Stimulated activated naive B cell treated with anti-CD40 and anti-IgM and Interleukin-4, amounts not matched to agents 10 μg/mL and 1 μg/mL and 100 μg/mL, for 72 hours (primary cell): ENCODE data around the gene SFXN4.
"Not testable (repeated sequence)": the region's sequence is repeated elsewhere in the genome, so short reads cannot be mapped to it uniquely, and the experiment has no call there.

Experiments used
- ATAC-seq, 2 donors: fragments of 150-1000 bp; cut with Tn5 transposase; replicated peaks; 2 replicates each; pipeline ENCODE4 v1.10.0; 2021; ENCODE audit warnings: moderate library complexity in 1 of 2
- DNase-seq: peaks from one replicate; pipeline ENCODE4 v3.0.0; 2021
- H3K27ac Mint-ChIP-seq: one replicate; pipeline ENCODE4 v1.8.0; 2022; ENCODE audit warnings: mild to moderate bottlenecking, mixed read lengths
- H3K27me3 Mint-ChIP-seq, 2 donors: one replicate each; pipeline ENCODE4 v1.8.0; 2022; ENCODE audit warnings: mixed read lengths in 2 of 2
- H3K36me3 Mint-ChIP-seq, 2 donors: one replicate each; pipeline ENCODE4 v1.8.0; 2022; ENCODE audit warnings: mixed read lengths in 2 of 2, mild to moderate bottlenecking in 1 of 2
- H3K4me1 Mint-ChIP-seq, 2 donors: one replicate each; pipeline ENCODE4 v1.8.0; 2022; ENCODE audit warnings: mixed read lengths in 2 of 2, mild to moderate bottlenecking in 1 of 2
- H3K4me3 Mint-ChIP-seq, 2 donors: one replicate each; pipeline ENCODE4 v1.8.0; 2022; ENCODE audit warnings: mild to moderate bottlenecking in 2 of 2, mixed read lengths in 2 of 2, moderate library complexity in 1 of 2
- H3K9me3 Mint-ChIP-seq, 2 donors: one replicate each; pipeline ENCODE4 v1.8.0; 2022; ENCODE audit warnings: mixed read lengths in 2 of 2, mild to moderate bottlenecking in 1 of 2

The SFXN4 gene

GRCh38 chr10:119119400-119119799, 46.1 kb downstream of the SFXN4 start:
- H3K27me3 Mint-ChIP-seq, result no peaks in the 10 kb centered on the region
- ATAC-seq (peak in 1 of 2 donors; percentile 23), DNase-seq (no peak)
- H3K27ac Mint-ChIP-seq, result peak overlapping the region; percentile 20
- peaks cover 20 to 32% of the 10 kb centered on the region in 2 donors for H3K36me3 Mint-ChIP-seq
- H3K9me3 Mint-ChIP-seq, result no peaks in the 10 kb centered on the region
- H3K4me1 Mint-ChIP-seq, result no peaks in the 10 kb centered on the region
- H3K4me3 Mint-ChIP-seq, result no peak overlapping the region

- DNase-seq, result no peak
- Mint-ChIP-seq H3K4me1 (no peaks in the 10 kb centered on the region), H3K27ac (no peak overlapping the region), H3K9me3 (no peaks in the 10 kb centered on the region), H3K4me3 (no peak overlapping the region), H3K27me3 (no peaks in the 10 kb centered on the region), H3K36me3 (peaks cover 25 to 37% of the 10 kb centered on the region in 2 donors)
- no peak for ATAC-seq
Observed at GRCh38 chr10:119118231-119118630, 47.3 kb downstream of the SFXN4 start.

GRCh38 chr10:119116326-119116951, 49.1 kb downstream of the SFXN4 start:
- DNase-seq (no peak), ATAC-seq (no peak)
- Mint-ChIP-seq H3K36me3 (peaks cover 18 to 29% of the 10 kb centered on the region in 2 donors), H3K9me3 (no peaks in the 10 kb centered on the region), H3K4me3 (no peak overlapping the region), H3K4me1 (no peaks in the 10 kb centered on the region), H3K27ac (no peak overlapping the region), H3K27me3 (no peaks in the 10 kb centered on the region)

- H3K36me3 Mint-ChIP-seq, result peaks cover 19 to 31% of the 10 kb centered on the region in 2 donors
- no peak overlapping the region for H3K4me3 Mint-ChIP-seq
- H3K4me1 Mint-ChIP-seq, result no peaks in the 10 kb centered on the region
- no peaks in the 10 kb centered on the region for H3K27me3 Mint-ChIP-seq
- H3K9me3 Mint-ChIP-seq, result no peaks in the 10 kb centered on the region
- no peak for DNase-seq
- no peak overlapping the region for H3K27ac Mint-ChIP-seq
- ATAC-seq, result no peak
Observed at GRCh38 chr10:119115926-119116325, 49.6 kb downstream of the SFXN4 start.

GRCh38 chr10:119113751-119114732, 51.5 kb downstream of the SFXN4 start:
- H3K9me3 Mint-ChIP-seq, result no peaks in the 10 kb centered on the region
- no peak for DNase-seq
- H3K4me3 Mint-ChIP-seq, result no peak overlapping the region
- H3K27me3 Mint-ChIP-seq, result no peaks in the 10 kb centered on the region
- H3K27ac Mint-ChIP-seq, result no peak overlapping the region
- peaks cover 24 to 37% of the 10 kb centered on the region in 2 donors for H3K36me3 Mint-ChIP-seq
- no peak for ATAC-seq
- H3K4me1 Mint-ChIP-seq, result no peaks in the 10 kb centered on the region

- no peaks in the 10 kb centered on the region for H3K9me3 Mint-ChIP-seq
- H3K27me3 Mint-ChIP-seq, result no peaks in the 10 kb centered on the region
- H3K4me3 Mint-ChIP-seq, result no peak overlapping the region
- ATAC-seq (no peak), DNase-seq (no peak)
- H3K36me3 Mint-ChIP-seq, result peaks cover 28 to 32% of the 10 kb centered on the region in 2 donors
- no peak overlapping the region for H3K27ac Mint-ChIP-seq
- no peaks in the 10 kb centered on the region for H3K4me1 Mint-ChIP-seq
Observed at GRCh38 chr10:119112056-119112455, 53.5 kb downstream of the SFXN4 start.

- not testable (repeated sequence) for DNase-seq, H3K4me3 Mint-ChIP-seq, H3K27ac Mint-ChIP-seq, ATAC-seq, H3K9me3 Mint-ChIP-seq, H3K27me3 Mint-ChIP-seq
- Mint-ChIP-seq H3K36me3 (peaks cover 14 to 17% of the 10 kb centered on the region in 2 donors), H3K4me1 (peaks cover 4 to 11% of the 10 kb centered on the region in 2 donors)
Observed at GRCh38 chr10:119107771-119108170, 57.7 kb downstream of the SFXN4 start.

- Mint-ChIP-seq H3K36me3 (peaks cover 14 to 16% of the 10 kb centered on the region in 2 donors), H3K4me1 (peaks cover 4 to 11% of the 10 kb centered on the region in 2 donors)
- H3K4me3 Mint-ChIP-seq, H3K9me3 Mint-ChIP-seq, ATAC-seq, H3K27ac Mint-ChIP-seq, H3K27me3 Mint-ChIP-seq, DNase-seq: not testable (repeated sequence)
Observed at GRCh38 chr10:119107106-119107505, 58.4 kb downstream of the SFXN4 start.

- H3K27me3 Mint-ChIP-seq, H3K9me3 Mint-ChIP-seq, ATAC-seq, DNase-seq, H3K27ac Mint-ChIP-seq: not testable (repeated sequence)
- Mint-ChIP-seq H3K36me3 (peaks cover 10 to 13% of the 10 kb centered on the region in 2 donors), H3K4me3 (peak overlapping the region in 1 of 2 donors; percentile 36), H3K4me1 (peaks cover 4 to 11% of the 10 kb centered on the region in 2 donors)
Observed at GRCh38 chr10:119105899-119106298, 59.6 kb downstream of the SFXN4 start.

- DNase-seq, result no peak
- ATAC-seq, result no peak
- Mint-ChIP-seq H3K4me3 (peak overlapping the region; percentile 77 to 81), H3K4me1 (peaks cover 4 to 11% of the 10 kb centered on the region in 2 donors), H3K36me3 (peaks cover 8 to 12% of the 10 kb centered on the region in 2 donors), H3K27me3 (no peaks in the 10 kb centered on the region), H3K27ac (no peak overlapping the region), H3K9me3 (no peaks in the 10 kb centered on the region)
Observed at GRCh38 chr10:119105155-119105554, 60.4 kb downstream of the SFXN4 start.

- Mint-ChIP-seq H3K36me3 (peaks cover 4 to 8% of the 10 kb centered on the region in 2 donors), H3K4me3 (peak overlapping the region; percentile 77 to 81), H3K4me1 (peaks cover 4 to 11% of the 10 kb centered on the region in 2 donors), H3K27ac (peak overlapping the region; percentile 56), H3K27me3 (no peaks in the 10 kb centered on the region), H3K9me3 (no peaks in the 10 kb centered on the region)
- no peak for DNase-seq
- ATAC-seq, result peak in 1 of 2 donors; percentile 33
Observed at GRCh38 chr10:119104654-119105015, 60.9 kb downstream of the SFXN4 start.

- Mint-ChIP-seq H3K27ac (peak within 1 kb of the TSS; percentile 56), H3K4me1 (peaks cover 4 to 11% of the 10 kb centered on the region in 2 donors), H3K27me3 (no peaks in the 10 kb centered on the region), H3K36me3 (peaks cover 4 to 8% of the 10 kb centered on the region in 2 donors), H3K9me3 (no peaks in the 10 kb centered on the region), H3K4me3 (peak within 1 kb of the TSS; percentile 77 to 81)
- ATAC-seq (peak; percentile 90 to 92), DNase-seq (peak; percentile 67)
Observed at GRCh38 chr10:119103903-119104653, 61.4 kb downstream of the SFXN4 start, which contains the start of gene DENND10. DENND10 (plus strand) TSS chr10:119104113; CDS start chr10:119104143, 30 bp downstream.

- DNase-seq, result no peak
- H3K27ac Mint-ChIP-seq, result no peak overlapping the region
- no peaks in the 10 kb centered on the region for H3K9me3 Mint-ChIP-seq
- peaks cover 4 to 6% of the 10 kb centered on the region in 2 donors for H3K36me3 Mint-ChIP-seq
- peaks cover 4 to 11% of the 10 kb centered on the region in 2 donors for H3K4me1 Mint-ChIP-seq
- no peak for ATAC-seq
- peak overlapping the region; percentile 65 to 72 for H3K4me3 Mint-ChIP-seq
- no peaks in the 10 kb centered on the region for H3K27me3 Mint-ChIP-seq
Observed at GRCh38 chr10:119103241-119103902, 62.1 kb downstream of the SFXN4 start.
